Gastrocnemius medialis (tissue), 4 donors: ENCODE results near the gene ABCB10. TPM values are rescaled to one million over a fixed set of nuclear protein-coding genes. Genes with fewer than 3 reads are reported as not detected.

ENCODE experiments used
- ATAC-seq, 2 donors: fragments of 150-250 bp; one replicate each; pipeline ENCODE4 v1.9.1; 2016
- DNase-seq, 2 donors: peaks; one replicate each; pipeline ENCODE4 v3.0.0-alpha.2; 2019
- H3K27ac ChIP-seq, 4 donors: fragments of 200-600 bp; sonication (generic); 1 replicate in 1 of 4; 2 replicates in 3 of 4; pipeline ENCODE4 v1.5.1; 2016 to 2018; ENCODE audit warnings: mild to moderate bottlenecking in 2 of 4, moderate library complexity in 1 of 4
- H3K27me3 ChIP-seq, 3 donors: fragments of 200-600 bp; sonication (generic) in 2 of 3; 1 replicate in 1 of 3; 2 replicates in 2 of 3; pipeline versions ENCODE4 v1.5.1 to v1.6.0; 2016 to 2019; ENCODE audit warnings: mild to moderate bottlenecking in 1 of 3, moderate library complexity in 1 of 3
- H3K36me3 ChIP-seq, 2 donors: fragments of 200-600 bp; sonication (generic) in 1 of 2; one replicate each; pipeline ENCODE4 v1.5.1; 2017 to 2018
- H3K4me1 ChIP-seq, 2 donors: fragments of 200-600 bp; sonication (generic) in 1 of 2; one replicate each; pipeline ENCODE4 v1.5.1; 2016 to 2017; ENCODE audit warnings: mild to moderate bottlenecking in 2 of 2
- H3K4me3 ChIP-seq, 4 donors: fragments of 200-600 bp; sonication (generic) in 3 of 4; 1 replicate in 1 of 4; 2 replicates in 3 of 4; pipeline ENCODE4 v1.5.1; 2016 to 2019; ENCODE audit warnings: mild to moderate bottlenecking in 2 of 4
- H3K9me3 ChIP-seq, 3 donors: fragments of 200-600 bp; sonication (generic) in 2 of 3; 1 replicate in 1 of 3; 2 replicates in 2 of 3; pipeline ENCODE4 v1.5.1; 2016 to 2019
- POLR2A ChIP-seq, 2 donors: fragments of 450-650 bp; IDR thresholded peaks; one replicate each; pipeline ENCODE4 v1.6.1; 2017; ENCODE audit warnings: antibody characterized with exemption in 2 of 2, mild to moderate bottlenecking in 2 of 2, moderate library complexity in 2 of 2
- in situ Hi-C, 4 donors: fragments of 200-750 bp; cut with MboI; loops; one replicate each; pipeline versions ENCODE4 v1.15.0 to v1.8.0; 2017; ENCODE audit warnings: low sequenced_read_pairs in 4 of 4
- intact Hi-C: fragments of 100-400 bp; cut with DNase I; formaldehyde crosslinking; loops from one replicate; pipeline ENCODE4 v1.15.1; 2023; ENCODE audit warnings: low total_unique reads
- total RNA-seq, 4 donors: library from RNA; depleted of rRNA; stranded (reverse); fragments of >200 nt; gene quantifications; one replicate each; pipeline versions ENCODE4 v1.1.0 to v1.2.3, GENCODE V29; 2016
- TF ChIP-seq, protein P1 (sequence below), 5 experiments: fragments of 450-650 bp in 3 of 5; fragments of 200-600 bp in 2 of 5; sonication (generic) in 2 of 5; IDR thresholded peaks in 4 of 5; conservative IDR thresholded peaks in 1 of 5; 1 replicate in 4 of 5; 2 replicates in 1 of 5; pipeline ENCODE4 v1.5.1; 2016 to 2019; ENCODE audit warnings: antibody characterized with exemption in 5 of 5, mild to moderate bottlenecking in 3 of 5, moderate library complexity in 3 of 5

The ABCB10 gene
- total RNA-seq, 4 donors from 2014 or later: 14.5 to 29.9 (median 19.3) TPM

DNA sequence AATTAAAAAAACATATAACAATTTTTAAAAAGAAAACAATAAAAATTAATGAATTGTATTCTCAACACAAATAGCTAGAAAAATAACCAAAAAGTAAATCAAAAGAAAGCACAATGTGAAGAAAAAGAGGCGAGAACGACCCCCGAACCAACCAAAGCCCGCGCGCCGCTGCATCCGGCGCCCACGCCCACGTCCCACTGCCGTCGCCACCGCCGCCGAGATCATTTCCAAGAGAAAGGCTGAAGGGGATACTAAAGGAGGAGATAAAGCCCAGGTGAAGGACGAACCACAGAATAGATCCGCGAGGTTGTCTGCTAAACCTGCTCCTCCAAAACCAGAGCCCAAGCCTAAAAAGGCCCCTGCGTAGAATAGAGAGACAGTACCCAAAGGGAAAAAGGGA lies 11.8 kb upstream of the ABCB10 start:
- no peaks in the 10 kb centered on the region for H3K9me3 ChIP-seq
- no peaks in the 10 kb centered on the region for H3K27me3 ChIP-seq
- no peak for ATAC-seq
- no peak for TF ChIP-seq POLR2A (IDR thresholded peaks at IDR 0.05)
- TF ChIP-seq, protein P1, sequence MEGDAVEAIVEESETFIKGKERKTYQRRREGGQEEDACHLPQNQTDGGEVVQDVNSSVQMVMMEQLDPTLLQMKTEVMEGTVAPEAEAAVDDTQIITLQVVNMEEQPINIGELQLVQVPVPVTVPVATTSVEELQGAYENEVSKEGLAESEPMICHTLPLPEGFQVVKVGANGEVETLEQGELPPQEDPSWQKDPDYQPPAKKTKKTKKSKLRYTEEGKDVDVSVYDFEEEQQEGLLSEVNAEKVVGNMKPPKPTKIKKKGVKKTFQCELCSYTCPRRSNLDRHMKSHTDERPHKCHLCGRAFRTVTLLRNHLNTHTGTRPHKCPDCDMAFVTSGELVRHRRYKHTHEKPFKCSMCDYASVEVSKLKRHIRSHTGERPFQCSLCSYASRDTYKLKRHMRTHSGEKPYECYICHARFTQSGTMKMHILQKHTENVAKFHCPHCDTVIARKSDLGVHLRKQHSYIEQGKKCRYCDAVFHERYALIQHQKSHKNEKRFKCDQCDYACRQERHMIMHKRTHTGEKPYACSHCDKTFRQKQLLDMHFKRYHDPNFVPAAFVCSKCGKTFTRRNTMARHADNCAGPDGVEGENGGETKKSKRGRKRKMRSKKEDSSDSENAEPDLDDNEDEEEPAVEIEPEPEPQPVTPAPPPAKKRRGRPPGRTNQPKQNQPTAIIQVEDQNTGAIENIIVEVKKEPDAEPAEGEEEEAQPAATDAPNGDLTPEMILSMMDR (IDR thresholded peaks at IDR 0.05 in 4 of 5, conservative IDR thresholded peaks at IDR 0.05 in 1 of 5): no peak
- no peaks in the 10 kb centered on the region for H3K4me1 ChIP-seq
- no peaks in the 10 kb centered on the region for H3K36me3 ChIP-seq
- DNase-seq: no peak
- no peak overlapping the region for H3K27ac ChIP-seq
- in situ Hi-C loops (no loop called here), intact Hi-C loops (no loop called here)
- no peak overlapping the region for H3K4me3 ChIP-seq

DNA sequence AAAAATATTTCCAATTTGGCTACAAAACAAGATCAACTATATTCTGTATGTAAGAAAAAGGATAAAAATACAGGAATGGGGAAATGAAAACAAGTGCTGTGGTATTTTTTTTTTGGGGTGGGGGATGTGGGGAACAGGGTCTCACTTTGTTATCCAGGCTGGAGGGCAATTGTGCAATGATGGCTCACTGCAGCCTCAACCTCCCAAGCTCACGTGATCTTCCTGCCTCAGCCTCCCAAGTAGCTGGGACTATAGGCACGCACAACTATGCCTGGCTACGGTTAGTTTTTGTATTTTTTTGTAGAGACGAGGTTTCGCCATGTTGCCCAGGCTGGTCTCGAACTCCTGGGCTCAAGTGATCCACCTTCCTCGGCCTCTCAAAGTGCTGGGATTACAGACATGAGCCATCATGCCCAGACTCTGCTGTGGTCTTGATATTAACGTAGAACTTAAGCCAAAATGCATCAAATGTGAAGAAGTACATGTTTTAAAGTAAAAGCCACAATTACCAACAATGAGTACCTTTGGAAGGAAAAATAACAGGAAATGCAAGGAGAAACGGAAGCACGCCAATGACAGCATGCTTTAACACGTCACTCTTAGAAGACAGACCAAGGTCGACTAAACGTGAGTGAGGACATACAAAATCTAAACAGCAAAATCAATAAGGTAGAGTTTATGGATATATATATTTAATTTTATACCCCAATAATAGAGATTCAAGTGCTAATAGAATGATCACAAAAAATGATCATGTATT lies 8.8 kb upstream of the ABCB10 start:
- no peak overlapping the region for H3K27ac ChIP-seq
- intact Hi-C loops (no loop called here), in situ Hi-C loops (loop anchor here in 2 of 4 donors (10.0 kb wide), 1 partner anchor 58 kb away; the partner anchor contains the start of genes TAF5L (in 2 of the 2) and URB2 (in 2 of the 2))

DNA sequence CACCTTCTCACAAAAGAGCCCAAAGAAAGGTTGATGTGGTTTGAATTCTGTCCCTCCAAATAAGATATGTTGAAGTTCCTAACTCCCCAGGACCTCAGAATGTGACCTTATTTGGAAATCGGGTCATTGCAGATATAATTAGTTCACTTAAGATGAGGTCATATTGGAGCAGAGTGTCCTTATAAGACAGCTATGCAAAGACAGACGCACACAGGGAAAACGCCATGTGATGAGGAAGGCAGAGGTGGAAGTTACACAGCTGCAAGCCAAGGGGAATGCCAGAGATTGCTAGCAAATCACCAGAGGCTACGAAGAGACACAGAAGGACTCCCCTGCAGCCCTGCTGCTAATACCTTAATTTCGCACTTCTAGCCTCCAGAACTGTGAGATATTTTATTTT lies 5.2 kb upstream of the ABCB10 start:
- peak in 1 of 2 donors; percentile 37 for ATAC-seq
- peaks cover 16 to 22% of the 10 kb centered on the region in 2 donors for H3K4me1 ChIP-seq
- peak overlapping the region; percentile 36 to 65 (median 60) for H3K27ac ChIP-seq
- H3K36me3 ChIP-seq: no peaks in the 10 kb centered on the region
- no peak overlapping the region for H3K4me3 ChIP-seq
- no peaks in the 10 kb centered on the region for H3K27me3 ChIP-seq
- peak in 1 of 2 donors; percentile 33 for DNase-seq
- no peaks in the 10 kb centered on the region for H3K9me3 ChIP-seq
- in situ Hi-C loops: loop anchor here (5.0 to 10.0 kb wide), 3 partner anchors 54 to 64 kb away; partner anchors contain the start of genes TAF5L (in 3 of the 4) and URB2 (in 3 of the 4)
- intact Hi-C loops: no loop called here
- TF ChIP-seq, protein P1 (IDR thresholded peaks at IDR 0.05 in 4 of 5, conservative IDR thresholded peaks at IDR 0.05 in 1 of 5): no peak
- TF ChIP-seq POLR2A (IDR thresholded peaks at IDR 0.05): no peak

More for the DNA sequence above, 8.8 kb upstream of the ABCB10 start:
- no peaks in the 10 kb centered on the region for H3K36me3 ChIP-seq
- no peak overlapping the region for H3K4me3 ChIP-seq
- no peaks in the 10 kb centered on the region for H3K27me3 ChIP-seq
- no peaks in the 10 kb centered on the region for H3K9me3 ChIP-seq
- DNase-seq: no peak
- TF ChIP-seq POLR2A (IDR thresholded peaks at IDR 0.05): no peak
- TF ChIP-seq, protein P1 (IDR thresholded peaks at IDR 0.05 in 4 of 5, conservative IDR thresholded peaks at IDR 0.05 in 1 of 5): no peak
- ATAC-seq: no peak
- peaks cover 9 to 15% of the 10 kb centered on the region in 2 donors for H3K4me1 ChIP-seq

DNA sequence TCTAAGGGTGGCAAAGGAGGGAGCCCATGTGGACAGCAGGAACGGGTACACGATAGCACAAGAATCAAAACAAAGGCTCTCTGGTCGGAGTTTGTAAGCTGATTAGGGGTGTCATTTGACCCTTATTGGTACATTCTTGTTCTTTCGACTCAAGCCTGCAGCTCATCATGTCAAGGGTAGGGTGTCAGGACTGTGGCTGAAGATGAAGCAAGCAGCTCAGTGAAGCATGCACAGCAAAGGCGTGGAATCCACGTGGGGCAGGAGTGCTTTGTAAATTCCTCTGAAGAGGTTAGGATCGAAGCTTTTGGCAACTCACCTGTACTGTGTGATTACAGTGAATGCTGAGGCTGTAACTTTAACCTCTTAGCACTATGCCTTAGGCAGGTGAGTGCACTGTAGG lies 4.7 kb upstream of the ABCB10 start:
- in situ Hi-C loops: loop anchor here (5.0 to 10.0 kb wide), 3 partner anchors 54 to 64 kb away; partner anchors contain the start of genes TAF5L (in 3 of the 4) and URB2 (in 3 of the 4)
- Histone ChIP-seq H3K27me3 (no peaks in the 10 kb centered on the region), H3K4me1 (peaks cover 16 to 22% of the 10 kb centered on the region in 2 donors), H3K4me3 (no peak overlapping the region), H3K27ac (peak overlapping the region; percentile 36 to 65 (median 60)), H3K36me3 (no peaks in the 10 kb centered on the region), H3K9me3 (no peaks in the 10 kb centered on the region)
- no peak for TF ChIP-seq POLR2A (IDR thresholded peaks at IDR 0.05)
- TF ChIP-seq, protein P1 (IDR thresholded peaks at IDR 0.05 in 4 of 5, conservative IDR thresholded peaks at IDR 0.05 in 1 of 5): no peak
- DNase-seq (no peak), ATAC-seq (no peak)
- intact Hi-C loops: no loop called here
